NCI-H69 (cell line): ENCODE measurements around the gene CNTRL.

Experiments
- DNase-seq: peaks from one replicate; lab custom pipeline; 2025; lab: John Stamatoyannopoulos, UW

The CNTRL gene

GRCh38 chr9:121204611-121205010, 129.9 kb downstream of the CNTRL start:
- no peak for DNase-seq

GRCh38 chr9:121206516-121207370, 132.0 kb downstream of the CNTRL start:
- DNase-seq = peak; percentile 16

GRCh38 chr9:121207371-121207940, 132.7 kb downstream of the CNTRL start:
- no peak for DNase-seq

- DNase-seq = no peak
Measured at GRCh38 chr9:121210536-121210935, 135.8 kb downstream of the CNTRL start.

GRCh38 chr9:121213136-121213806, 138.5 kb downstream of the CNTRL start:
- peak; percentile 90 for DNase-seq

GRCh38 chr9:121214005-121214404, 139.2 kb downstream of the CNTRL start:
- DNase-seq = no peak

- DNase-seq = no peak
Measured at GRCh38 chr9:121216271-121216805, 141.6 kb downstream of the CNTRL start.

- no peak for DNase-seq
Measured at GRCh38 chr9:121217609-121218292, 143.0 kb downstream of the CNTRL start.

GRCh38 chr9:121218357-121219027, 143.7 kb downstream of the CNTRL start:
- no peak for DNase-seq

GRCh38 chr9:121219530-121219929, 144.8 kb downstream of the CNTRL start:
- DNase-seq = no peak

GRCh38 chr9:121220996-121221663, 146.4 kb downstream of the CNTRL start:
- no peak for DNase-seq

GRCh38 chr9:121221664-121222055, 146.9 kb downstream of the CNTRL start:
- DNase-seq = no peak

GRCh38 chr9:121222524-121223171, 147.9 kb downstream of the CNTRL start:
- DNase-seq = peak; percentile 85

- peak; percentile 80 for DNase-seq
Measured at GRCh38 chr9:121225240-121225639, 150.5 kb downstream of the CNTRL start.

- DNase-seq = no peak
Measured at GRCh38 chr9:121226175-121226574, 151.4 kb downstream of the CNTRL start.
